Cardiac muscle cell (in vitro differentiated cells and primary cell): ENCODE data around the gene SUSD5. TPM values are rescaled to one million over a fixed set of nuclear protein-coding genes. Genes with fewer than 3 reads are reported as not detected.
"Not testable (repeated sequence)": the region's sequence is repeated elsewhere in the genome, so short reads cannot be mapped to it uniquely, and the experiment has no call there.

Experiments used
- DNase-seq, 2 donors: peaks; one replicate each; pipeline versions ENCODE4 v3.0.0 to v3.0.0-alpha.2; 2010 to 2017; ENCODE audit warnings: low read depth in 1 of 2, low spot score in 1 of 2
- H3K27ac ChIP-seq: fragments of 200-600 bp; sonication (generic); 2 replicates; pipeline ENCODE4 v1.5.1; 2016
- H3K27me3 ChIP-seq: fragments of 200-600 bp; sonication (generic); 2 replicates; pipeline ENCODE4 v1.6.0; 2016; ENCODE audit warnings: control low read depth
- H3K36me3 ChIP-seq: fragments of 200-600 bp; sonication (generic); 2 replicates; pipeline ENCODE4 v1.5.1; 2016; ENCODE audit warnings: control low read depth
- H3K4me1 ChIP-seq: fragments of 200-600 bp; sonication (generic); 2 replicates; pipeline ENCODE4 v1.8.1; 2017; ENCODE audit warnings: low read depth, mild to moderate bottlenecking, mixed run types
- H3K4me3 ChIP-seq: fragments of 200-600 bp; sonication (generic); 2 replicates; pipeline ENCODE4 v1.5.1; 2016; ENCODE audit warnings: mild to moderate bottlenecking
- H3K9me3 ChIP-seq: fragments of 200-600 bp; sonication (generic); 2 replicates; pipeline ENCODE4 v1.5.1; 2017; ENCODE audit warnings: low read depth, mild to moderate bottlenecking, control low read depth
- CTCF ChIP-seq: IDR thresholded peaks from 2 replicates; pipeline ENCODE4 v1.5.1; 2012; ENCODE audit warnings: low read depth, mild to moderate bottlenecking, low read length
- polyA plus RNA-seq: library from polyadenylated mRNA; unstranded; fragments of >200 nt; fragmentation: Nextera tagmentation; extraction: Ambion mirVana; gene quantifications from 2 replicates; pipeline ENCODE4 v1.2.1, GENCODE V29; 2016
- total RNA-seq: library from RNA; depleted of rRNA; stranded (reverse); fragments of >200 nt; gene quantifications from 2 replicates; pipeline ENCODE4 v1.2.3, GENCODE V29; 2016

SUSD5 gene
- total and polyA plus RNA-seq, 2 experiments from 2014 or later: 4.3 to 11.0 TPM

- H3K27me3 ChIP-seq: no peaks in the 10 kb centered on the region
- H3K36me3 ChIP-seq: peaks cover 7% of the 10 kb centered on the region
- no peaks in the 10 kb centered on the region for H3K4me1 ChIP-seq
- H3K9me3 ChIP-seq: no peaks in the 10 kb centered on the region
- DNase-seq: no peak
- no peak for TF ChIP-seq CTCF
- no peak overlapping the region for H3K27ac ChIP-seq
- H3K4me3 ChIP-seq: no peak overlapping the region
Measured at GRCh38 chr3:33145221-33145900, 73.2 kb downstream of the SUSD5 start.

- no peak for DNase-seq
Measured at GRCh38 chr3:33144433-33144832, 74.2 kb downstream of the SUSD5 start.

GRCh38 chr3:33141006-33141405, 77.6 kb downstream of the SUSD5 start:
- H3K27me3 ChIP-seq: no peaks in the 10 kb centered on the region
- H3K4me3 ChIP-seq: no peak overlapping the region
- no peak overlapping the region for H3K27ac ChIP-seq
- DNase-seq: no peak
- H3K4me1 ChIP-seq: no peaks in the 10 kb centered on the region
- no peaks in the 10 kb centered on the region for H3K9me3 ChIP-seq
- peaks cover 7% of the 10 kb centered on the region for H3K36me3 ChIP-seq
- no peak for TF ChIP-seq CTCF

More at GRCh38 chr3:33144433-33144832, 74.2 kb downstream of the SUSD5 start:
- no peak overlapping the region for H3K4me3 ChIP-seq
- no peaks in the 10 kb centered on the region for H3K4me1 ChIP-seq
- peaks cover 7% of the 10 kb centered on the region for H3K36me3 ChIP-seq
- no peaks in the 10 kb centered on the region for H3K9me3 ChIP-seq
- no peaks in the 10 kb centered on the region for H3K27me3 ChIP-seq
- no peak overlapping the region for H3K27ac ChIP-seq
- peak; percentile 33 for TF ChIP-seq CTCF

- H3K4me3 ChIP-seq: no peak overlapping the region
- no peak for TF ChIP-seq CTCF
- no peak overlapping the region for H3K27ac ChIP-seq
- peak in 1 of 2 donors; percentile 71 for DNase-seq
- no peaks in the 10 kb centered on the region for H3K9me3 ChIP-seq
- H3K27me3 ChIP-seq: no peaks in the 10 kb centered on the region
- peaks cover 7% of the 10 kb centered on the region for H3K36me3 ChIP-seq
- H3K4me1 ChIP-seq: no peaks in the 10 kb centered on the region
Measured at GRCh38 chr3:33139996-33140395, 78.6 kb downstream of the SUSD5 start.

GRCh38 chr3:33139006-33139623, 79.5 kb downstream of the SUSD5 start:
- not testable (repeated sequence) for H3K4me1 ChIP-seq, H3K27me3 ChIP-seq, DNase-seq, H3K9me3 ChIP-seq, H3K4me3 ChIP-seq, H3K27ac ChIP-seq
- H3K36me3 ChIP-seq: peaks cover 12% of the 10 kb centered on the region

- Histone ChIP-seq H3K9me3 (no peaks in the 10 kb centered on the region), H3K36me3 (peaks cover 18% of the 10 kb centered on the region)
- no peak for TF ChIP-seq CTCF
Measured at GRCh38 chr3:33137691-33138090, 80.9 kb downstream of the SUSD5 start.

More at GRCh38 chr3:33137691-33138090, 80.9 kb downstream of the SUSD5 start:
- Histone ChIP-seq H3K4me3 (no peak overlapping the region), H3K27me3 (no peaks in the 10 kb centered on the region), H3K4me1 (no peaks in the 10 kb centered on the region), H3K27ac (no peak overlapping the region)
- no peak for DNase-seq
